SJSA1 (cell line): ENCODE measurements around the gene RASGRP2. TPM values are rescaled to one million over a fixed set of nuclear protein-coding genes. Genes with fewer than 3 reads are reported as not detected.

Source experiments
- DNase-seq, 2 experiments: peaks; one replicate each; pipeline ENCODE4 v3.0.0-alpha.2; 2015 to 2020; ENCODE audit warnings: low spot score in 2 of 2, low read depth in 1 of 2
- H3K27ac ChIP-seq: fragments of 250-450 bp; sonication (Bioruptor Pico); 2 replicates; pipeline ENCODE4 v1.5.1; 2020; ENCODE audit warnings: mild to moderate bottlenecking, moderate library complexity
- H3K27me3 ChIP-seq: fragments of 250-450 bp; sonication (Bioruptor Pico); replicated peaks from 2 replicates; pipeline ENCODE4 v1.5.1; 2020; ENCODE audit warnings: mild to moderate bottlenecking, moderate library complexity
- H3K36me3 ChIP-seq: fragments of 250-450 bp; sonication (Bioruptor Pico); 2 replicates; pipeline ENCODE4 v1.5.1; 2020; ENCODE audit warnings: mild to moderate bottlenecking
- H3K4me1 ChIP-seq: fragments of 250-450 bp; sonication (Bioruptor Pico); replicated peaks from 2 replicates; pipeline ENCODE4 v1.6.1; 2021; ENCODE audit warnings: mild to moderate bottlenecking
- H3K4me3 ChIP-seq: fragments of 250-450 bp; sonication (Bioruptor Pico); 2 replicates; pipeline ENCODE4 v1.5.1; 2020; ENCODE audit warnings: mild to moderate bottlenecking
- H3K9me3 ChIP-seq: fragments of 250-450 bp; sonication (Bioruptor Pico); replicated peaks from 2 replicates; pipeline ENCODE4 v1.5.1; 2020; ENCODE audit warnings: mild to moderate bottlenecking
- total RNA-seq: library from RNA; depleted of rRNA; stranded (reverse); fragments of >200 nt; shearing (Covaris generic); gene quantifications from 2 replicates; pipeline ENCODE4 v1.2.3, GENCODE V29; 2014

RASGRP2 gene
- total RNA-seq, 1 experiment from 2014 or later = 0.08 TPM

DNA sequence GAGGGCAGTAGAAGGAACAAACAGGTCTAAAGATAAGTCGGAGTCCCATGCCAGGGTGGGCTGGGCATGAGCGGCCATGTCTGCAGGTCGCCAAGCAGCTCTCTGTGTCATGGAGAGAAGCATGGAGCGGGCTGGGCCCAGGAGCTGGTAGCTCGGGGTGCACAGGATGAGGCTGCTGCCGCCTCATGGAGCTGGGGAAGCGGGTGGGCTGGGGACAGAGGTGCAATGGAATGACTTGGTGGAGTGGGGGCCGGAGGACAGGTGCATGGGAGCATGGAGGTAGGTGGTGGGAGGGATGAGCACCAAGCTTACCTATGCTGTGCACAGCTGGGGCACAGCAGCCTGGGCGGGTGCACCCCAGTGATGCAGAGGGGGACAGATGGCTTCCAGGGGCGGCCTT, 24.5 kb downstream of the RASGRP2 start:
- peaks cover 9% of the 10 kb centered on the region for H3K4me1 ChIP-seq
- H3K27ac ChIP-seq = no peak overlapping the region
- H3K36me3 ChIP-seq = no peaks in the 10 kb centered on the region
- no peaks in the 10 kb centered on the region; the same call in 1 of the 2 replicates for H3K9me3 ChIP-seq
- no peak overlapping the region for H3K4me3 ChIP-seq
- H3K27me3 ChIP-seq = peaks cover 89% of the 10 kb centered on the region
- DNase-seq = peak in 1 of 2 experiments; percentile 53

DNA sequence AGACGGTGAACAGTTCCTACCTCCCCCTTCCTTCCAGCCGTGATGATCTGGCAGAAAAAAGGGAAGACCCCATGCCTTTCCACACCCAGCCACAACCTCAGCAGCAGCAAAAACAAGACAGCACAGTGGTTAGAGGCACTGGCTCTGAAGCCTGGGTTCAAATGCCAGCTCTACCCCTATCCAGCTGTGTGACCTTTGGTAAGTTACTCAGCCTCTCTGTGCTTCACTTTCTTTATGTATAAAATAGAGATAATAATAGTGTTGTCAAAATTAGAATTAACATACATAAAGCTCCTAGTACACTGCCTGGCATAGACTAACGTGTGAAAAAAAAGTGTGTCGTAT, 25.2 kb downstream of the RASGRP2 start:
- peaks cover 8% of the 10 kb centered on the region for H3K4me1 ChIP-seq
- no peaks in the 10 kb centered on the region; the same call in 1 of the 2 replicates for H3K9me3 ChIP-seq
- H3K27ac ChIP-seq = no peak overlapping the region
- H3K36me3 ChIP-seq = no peaks in the 10 kb centered on the region
- peaks cover 91% of the 10 kb centered on the region for H3K27me3 ChIP-seq
- no peak for DNase-seq
- no peak overlapping the region for H3K4me3 ChIP-seq

- peaks cover 93% of the 10 kb centered on the region for H3K27me3 ChIP-seq
- no peak for DNase-seq
These were observed 25.7 kb downstream of the RASGRP2 start for GRCh38 chr11:64718084-64718779.

GRCh38 chr11:64717268-64717578, 26.7 kb downstream of the RASGRP2 start:
- no peak overlapping the region for H3K4me3 ChIP-seq
- peaks cover 4% of the 10 kb centered on the region; the same call in 1 of the 2 replicates for H3K36me3 ChIP-seq
- H3K9me3 ChIP-seq = peaks cover 7% of the 10 kb centered on the region; the same call in 1 of the 2 replicates
- peaks cover 15% of the 10 kb centered on the region for H3K4me1 ChIP-seq
- peaks cover 98% of the 10 kb centered on the region for H3K27me3 ChIP-seq
- no peak for DNase-seq
- no peak overlapping the region for H3K27ac ChIP-seq

More at GRCh38 chr11:64718084-64718779, 25.7 kb downstream of the RASGRP2 start:
- peaks cover 8% of the 10 kb centered on the region for H3K4me1 ChIP-seq
- H3K4me3 ChIP-seq = no peak overlapping the region
- peaks cover under 1% of the 10 kb centered on the region; the same call in 1 of the 2 replicates for H3K36me3 ChIP-seq
- no peak overlapping the region for H3K27ac ChIP-seq
- peaks cover 2% of the 10 kb centered on the region; the same call in 1 of the 2 replicates for H3K9me3 ChIP-seq

GRCh38 chr11:64716473-64717267, 27.3 kb downstream of the RASGRP2 start:
- peaks cover 4% of the 10 kb centered on the region; the same call in 1 of the 2 replicates for H3K36me3 ChIP-seq
- peak in 1 of 2 experiments; percentile 55 for DNase-seq
- no peak overlapping the region for H3K27ac ChIP-seq
- H3K4me1 ChIP-seq = peaks cover 15% of the 10 kb centered on the region
- H3K4me3 ChIP-seq = no peak overlapping the region
- peaks cover 100% of the 10 kb centered on the region for H3K27me3 ChIP-seq
- peaks cover 7% of the 10 kb centered on the region; the same call in 1 of the 2 replicates for H3K9me3 ChIP-seq

DNA sequence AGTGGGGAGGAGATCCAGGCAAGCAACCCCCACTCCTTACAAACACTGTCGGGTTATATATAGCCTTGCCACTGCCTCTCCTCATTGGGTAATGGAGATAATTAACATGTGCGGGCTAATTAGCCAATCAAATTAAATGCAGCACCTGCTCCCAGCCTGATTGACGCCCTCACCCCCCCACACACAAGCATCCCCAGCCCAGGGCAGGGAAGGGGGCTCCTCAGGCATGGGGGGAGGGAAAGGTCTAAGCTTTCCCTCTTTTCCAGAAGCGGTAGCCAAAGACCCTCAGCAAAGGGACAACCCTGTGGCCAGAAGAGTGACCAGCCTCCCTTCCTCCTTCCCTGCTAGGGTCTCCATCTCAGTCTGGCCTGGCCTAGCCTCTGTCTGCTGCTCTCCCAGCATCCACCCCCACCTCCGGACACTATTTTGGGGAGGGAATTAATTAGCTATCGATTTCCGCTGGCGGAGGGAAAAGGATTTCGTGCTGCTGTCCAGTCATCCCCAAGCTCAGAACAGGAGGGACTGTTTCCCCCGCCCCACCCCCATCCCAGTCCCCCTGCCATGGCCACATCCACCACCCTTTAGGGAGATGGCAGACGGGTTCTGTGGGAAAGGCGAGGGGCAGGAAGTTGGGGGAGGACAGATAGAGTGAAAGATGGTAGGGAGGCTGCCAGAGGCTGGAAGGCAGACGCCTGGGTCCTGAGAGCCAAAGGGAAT, 28.0 kb downstream of the RASGRP2 start:
- H3K4me1 ChIP-seq = peaks cover 15% of the 10 kb centered on the region
- DNase-seq = no peak
- H3K36me3 ChIP-seq = peaks cover 4% of the 10 kb centered on the region; the same call in 1 of the 2 replicates
- H3K27me3 ChIP-seq = peaks cover 100% of the 10 kb centered on the region
- H3K9me3 ChIP-seq = peaks cover 7% of the 10 kb centered on the region; the same call in 1 of the 2 replicates
- H3K27ac ChIP-seq = no peak overlapping the region
- no peak overlapping the region for H3K4me3 ChIP-seq

DNA sequence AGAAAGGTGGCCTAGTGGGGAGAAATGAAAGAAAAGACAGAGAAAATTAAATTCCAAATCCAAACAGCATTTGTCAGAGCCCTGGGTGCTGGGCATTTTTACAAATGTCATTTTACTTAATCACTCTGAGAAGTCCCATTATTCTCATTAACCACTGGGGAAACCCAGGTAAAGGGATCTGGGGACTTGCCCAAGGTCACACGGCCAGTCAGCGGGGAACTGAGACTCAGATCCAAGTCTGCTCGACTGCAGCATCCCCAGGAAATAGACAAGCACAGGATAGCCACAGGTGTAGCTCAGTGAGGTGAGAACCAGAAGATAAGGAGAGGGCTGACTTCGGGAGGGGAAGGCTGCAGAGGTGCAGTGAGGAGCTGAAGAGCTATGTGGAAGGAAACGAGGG, 28.8 kb downstream of the RASGRP2 start:
- no peak for DNase-seq
- H3K4me3 ChIP-seq = no peak overlapping the region
- peaks cover 15% of the 10 kb centered on the region for H3K4me1 ChIP-seq
- no peak overlapping the region for H3K27ac ChIP-seq
- H3K36me3 ChIP-seq = peaks cover 4% of the 10 kb centered on the region; the same call in 1 of the 2 replicates
- H3K9me3 ChIP-seq = peaks cover 7% of the 10 kb centered on the region; the same call in 1 of the 2 replicates
- peaks cover 100% of the 10 kb centered on the region for H3K27me3 ChIP-seq

- H3K27ac ChIP-seq = no peak overlapping the region
- H3K27me3 ChIP-seq = peaks cover 100% of the 10 kb centered on the region
- H3K36me3 ChIP-seq = peaks cover 4% of the 10 kb centered on the region; the same call in 1 of the 2 replicates
- no peak overlapping the region for H3K4me3 ChIP-seq
- no peak for DNase-seq
- peaks cover 15% of the 10 kb centered on the region for H3K4me1 ChIP-seq
- peaks cover 7% of the 10 kb centered on the region; the same call in 1 of the 2 replicates for H3K9me3 ChIP-seq
These were observed 29.3 kb downstream of the RASGRP2 start for GRCh38 chr11:64714666-64715065.

- no peak overlapping the region for H3K27ac ChIP-seq
- H3K4me1 ChIP-seq = peaks cover 15% of the 10 kb centered on the region
- peaks cover 4% of the 10 kb centered on the region; the same call in 1 of the 2 replicates for H3K36me3 ChIP-seq
- peaks cover 97% of the 10 kb centered on the region for H3K27me3 ChIP-seq
- DNase-seq = peak in 1 of 2 experiments; percentile 51
- no peak overlapping the region for H3K4me3 ChIP-seq
- H3K9me3 ChIP-seq = peaks cover 7% of the 10 kb centered on the region; the same call in 1 of the 2 replicates
These were observed 30.1 kb downstream of the RASGRP2 start for GRCh38 chr11:64713781-64714363.

GRCh38 chr11:64713016-64713707, 30.8 kb downstream of the RASGRP2 start:
- H3K27ac ChIP-seq = no peak overlapping the region
- peaks cover 7% of the 10 kb centered on the region; the same call in 1 of the 2 replicates for H3K9me3 ChIP-seq
- H3K27me3 ChIP-seq = peaks cover 97% of the 10 kb centered on the region
- H3K4me3 ChIP-seq = no peak overlapping the region
- peaks cover 15% of the 10 kb centered on the region for H3K4me1 ChIP-seq
- DNase-seq = no peak
- peaks cover 4% of the 10 kb centered on the region; the same call in 1 of the 2 replicates for H3K36me3 ChIP-seq

DNA sequence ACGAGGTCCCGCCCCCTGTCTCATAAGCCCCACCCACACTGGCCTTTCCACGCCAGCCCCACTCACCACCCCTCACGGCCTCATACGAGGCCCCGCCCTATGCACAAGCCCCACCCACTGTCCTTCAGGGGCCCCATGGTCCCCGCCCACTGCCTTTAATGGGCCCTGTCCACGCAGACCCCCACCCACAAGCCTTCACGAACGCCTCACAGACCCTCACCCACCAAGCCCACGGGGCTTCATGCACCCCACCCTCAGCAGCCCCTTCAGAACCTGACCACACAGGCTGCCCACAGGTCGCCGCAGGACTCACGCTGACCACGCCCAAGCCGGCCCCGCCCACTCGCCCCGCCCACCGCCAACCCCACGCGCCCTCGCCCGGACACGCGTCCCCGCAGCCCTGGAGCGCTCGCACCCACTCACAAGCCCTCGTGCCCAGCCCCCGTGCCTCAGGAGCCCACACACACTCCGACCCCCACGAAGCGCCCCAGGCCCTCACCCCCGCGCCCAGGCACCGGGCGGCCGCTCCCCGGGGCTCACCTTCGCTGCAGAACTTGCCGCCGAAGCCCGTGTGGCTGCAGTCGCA, 31.4 kb downstream of the RASGRP2 start:
- no peak overlapping the region for H3K4me3 ChIP-seq
- H3K27me3 ChIP-seq = peaks cover 94% of the 10 kb centered on the region
- no peak overlapping the region for H3K27ac ChIP-seq
- H3K9me3 ChIP-seq = peaks cover 7% of the 10 kb centered on the region; the same call in 1 of the 2 replicates
- H3K4me1 ChIP-seq = peaks cover 15% of the 10 kb centered on the region
- DNase-seq = peak in 1 of 2 experiments; percentile 59
- peaks cover 4% of the 10 kb centered on the region; the same call in 1 of the 2 replicates for H3K36me3 ChIP-seq

DNA sequence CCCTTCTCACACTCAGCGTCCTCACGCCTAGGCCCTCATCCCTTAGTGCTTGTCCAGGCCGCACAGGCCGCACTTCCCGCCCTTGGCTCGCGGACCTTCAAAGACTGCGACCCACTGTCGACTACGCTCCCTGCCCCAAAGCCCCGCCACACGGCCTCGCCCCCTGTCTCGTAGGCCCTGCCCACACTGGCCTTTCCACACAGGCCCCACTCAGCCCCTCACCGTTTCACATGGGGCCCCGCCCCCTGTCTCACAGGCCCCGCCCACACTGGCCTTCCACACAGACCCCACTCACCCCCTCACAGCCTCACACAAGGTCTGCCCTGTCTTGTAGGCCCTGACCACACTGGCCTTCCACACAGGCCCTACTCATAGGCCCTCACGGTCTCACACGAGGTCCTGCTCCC, 32.0 kb downstream of the RASGRP2 start:
- DNase-seq = peak in 1 of 2 experiments; percentile 64

More for the DNA sequence above, 32.0 kb downstream of the RASGRP2 start:
- Histone ChIP-seq H3K4me3 (no peak overlapping the region), H3K4me1 (peaks cover 15% of the 10 kb centered on the region), H3K9me3 (peaks cover 7% of the 10 kb centered on the region; the same call in 1 of the 2 replicates), H3K36me3 (peaks cover 4% of the 10 kb centered on the region; the same call in 1 of the 2 replicates), H3K27me3 (peaks cover 92% of the 10 kb centered on the region), H3K27ac (no peak overlapping the region)
